ENCODE measurements around the gene MCU. TPM values are rescaled to one million over a fixed set of nuclear protein-coding genes. Genes with fewer than 3 reads are reported as not detected.
"Not testable (repeated sequence)": the region's sequence is repeated elsewhere in the genome, so short reads cannot be mapped to it uniquely, and the experiment has no call there.

MCU gene
- total RNA-seq, 1 experiment from 2014 or later = 11.1 TPM

DNA sequence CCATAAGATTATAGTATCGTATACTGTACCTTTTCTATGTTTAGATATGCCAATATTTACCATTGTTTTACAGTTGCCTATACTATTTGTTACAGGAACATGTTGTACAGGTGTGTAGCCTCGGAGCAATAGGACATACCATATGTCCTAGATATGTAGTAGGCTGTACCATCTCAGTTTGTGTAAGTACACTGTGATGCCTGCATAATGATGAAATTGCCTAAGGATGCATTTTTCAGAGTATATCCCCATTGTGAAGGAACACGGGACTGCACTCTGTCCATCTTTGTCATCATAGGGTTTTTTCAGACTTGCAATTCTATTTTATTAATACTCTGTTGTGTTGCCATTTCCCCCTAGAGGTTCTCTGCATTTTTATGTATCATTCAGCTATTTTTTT, 50.1 kb downstream of the MCU start:
- DNase-seq (ENCODE audit: low read depth, low spot score) = no peak
- in situ Hi-C loops (cut with HindIII; ENCODE audit: low pct_unique_long_range_greater_than_20kb, low sequenced_read_pairs) = no loop called here

DNA sequence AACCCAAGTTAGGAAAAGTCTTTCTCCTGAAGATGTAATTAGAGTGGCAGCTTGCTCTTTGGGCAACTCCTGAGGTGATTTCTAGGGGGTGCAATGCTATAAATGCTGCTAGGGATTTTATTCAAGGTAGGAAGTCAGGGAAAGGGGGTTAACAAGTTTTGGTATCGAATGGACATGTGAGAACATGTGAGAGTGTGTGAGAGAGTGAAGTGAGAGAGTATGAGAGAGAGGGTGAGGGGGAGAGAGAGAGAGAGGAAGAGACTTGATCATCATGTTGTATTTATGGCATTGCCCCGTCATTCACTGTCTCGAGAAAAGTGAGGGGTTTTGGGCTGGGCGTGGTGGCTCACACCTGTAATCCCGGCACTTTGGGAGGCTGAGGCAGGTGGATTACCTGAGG, 50.9 kb downstream of the MCU start:
- DNase-seq (ENCODE audit: low read depth, low spot score) = no peak
- in situ Hi-C loops (cut with HindIII; ENCODE audit: low pct_unique_long_range_greater_than_20kb, low sequenced_read_pairs) = no loop called here

DNA sequence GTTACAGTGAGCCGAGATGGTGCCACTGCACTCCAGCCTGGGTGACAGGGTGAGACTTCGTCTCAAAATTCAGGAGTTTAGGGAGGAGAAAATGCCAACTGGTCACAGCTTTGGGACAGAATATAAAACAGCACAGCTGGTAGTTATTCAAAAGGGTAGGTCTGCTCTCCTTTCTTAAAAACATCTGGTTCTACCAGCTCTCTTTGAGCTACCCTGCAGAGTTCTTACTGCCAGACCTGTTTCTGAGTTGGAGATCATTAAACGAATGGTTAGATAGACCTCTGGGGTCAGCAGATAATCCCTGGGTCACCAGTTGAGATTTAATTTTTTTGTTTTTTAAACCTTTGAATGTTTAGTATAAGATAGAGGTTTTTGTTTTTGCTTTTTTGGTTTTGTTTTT, 52.6 kb downstream of the MCU start:
- no peak for DNase-seq (ENCODE audit: low read depth, low spot score)
- in situ Hi-C loops (cut with HindIII; ENCODE audit: low pct_unique_long_range_greater_than_20kb, low sequenced_read_pairs) = no loop called here

DNA sequence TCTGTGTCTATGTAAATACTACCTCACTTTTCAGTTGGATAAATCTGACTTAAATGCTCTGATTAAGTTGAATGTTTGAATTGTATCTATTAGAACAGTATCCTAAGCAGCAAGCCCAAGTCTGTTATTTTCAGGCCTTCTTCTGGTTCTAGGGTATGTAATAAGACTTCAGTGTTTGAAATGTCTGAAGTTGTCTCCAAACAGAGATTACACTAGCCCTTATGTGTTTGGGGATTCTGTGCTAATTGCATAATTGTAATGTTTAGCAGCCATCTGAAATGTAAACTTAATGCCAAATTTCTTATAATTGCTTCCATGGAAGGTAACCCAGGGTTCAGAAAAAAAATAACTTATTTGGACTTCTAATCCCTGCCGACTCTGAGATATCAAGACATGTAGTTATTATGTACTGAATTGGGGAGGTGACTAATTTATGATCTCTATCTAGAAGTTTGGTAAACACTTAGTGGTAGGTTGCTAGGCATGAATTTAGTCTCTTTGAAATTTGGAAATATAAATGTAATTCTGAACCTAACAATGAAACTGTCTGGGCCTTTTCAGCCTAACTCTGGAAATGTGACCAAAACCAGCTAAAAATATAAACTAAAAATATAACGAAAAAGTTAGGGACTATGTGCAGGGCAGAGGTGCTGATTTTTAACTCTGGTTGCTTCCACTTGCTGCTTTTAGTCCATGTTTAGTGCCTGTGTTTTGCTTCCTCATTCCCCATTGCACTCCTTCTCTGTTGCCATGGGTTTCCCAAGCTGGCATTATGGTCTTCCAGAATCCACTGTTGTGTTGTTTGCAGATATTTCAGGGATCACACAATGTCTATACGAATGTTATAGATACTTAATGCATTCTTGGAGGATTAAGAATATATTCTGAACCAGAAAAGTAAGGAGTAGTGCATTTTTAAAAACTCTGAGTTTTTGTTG, 54.8 kb downstream of the MCU start:
- in situ Hi-C loops (cut with HindIII; ENCODE audit: low pct_unique_long_range_greater_than_20kb, low sequenced_read_pairs) = no loop called here
- DNase-seq (ENCODE audit: low read depth, low spot score) = no peak

DNA sequence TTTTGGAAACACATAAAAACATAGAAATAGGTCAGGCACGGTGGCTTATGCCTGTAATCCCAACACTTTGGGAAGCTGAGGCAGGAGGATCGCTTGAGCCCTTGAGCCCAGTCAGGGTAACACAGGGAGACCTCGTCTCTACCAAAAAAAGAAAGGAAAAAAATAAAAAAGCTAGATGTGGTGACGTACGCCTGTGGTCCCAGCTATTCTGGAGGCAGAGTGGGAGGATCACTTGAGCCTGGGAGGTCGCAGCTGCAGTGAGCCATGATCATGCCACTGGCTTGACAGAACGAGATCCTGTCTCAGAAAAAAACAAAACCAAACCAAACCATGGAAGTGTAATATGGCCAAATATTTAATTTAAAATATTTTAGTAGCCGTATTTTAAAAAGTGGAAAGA, 55.6 kb downstream of the MCU start:
- no peak for DNase-seq (ENCODE audit: low read depth, low spot score)
- in situ Hi-C loops (cut with HindIII; ENCODE audit: low pct_unique_long_range_greater_than_20kb, low sequenced_read_pairs) = no loop called here

DNA sequence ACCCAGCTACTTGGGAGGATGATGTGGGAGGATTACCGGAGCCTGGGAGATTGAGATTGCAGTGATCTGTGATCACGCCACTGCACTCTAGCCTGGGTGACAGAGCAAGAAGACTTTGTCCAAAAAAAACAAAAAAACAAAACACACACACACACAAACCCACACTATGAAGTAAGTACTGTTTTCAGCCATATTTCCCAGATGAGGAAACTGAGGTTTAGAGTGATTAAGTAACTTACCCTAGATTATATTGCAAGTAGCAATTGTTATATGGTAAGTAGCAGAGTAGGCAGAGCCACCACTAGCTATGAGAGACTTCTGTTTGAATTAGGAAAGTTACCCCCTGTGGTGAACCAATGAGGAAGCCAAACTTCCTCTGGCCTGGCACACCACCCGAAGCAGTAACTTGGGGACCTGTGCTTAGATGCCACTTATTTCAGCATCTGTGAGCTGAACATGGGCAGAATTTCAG, 61.9 kb downstream of the MCU start:
- no peak for DNase-seq (ENCODE audit: low read depth, low spot score)
- in situ Hi-C loops (cut with HindIII; ENCODE audit: low pct_unique_long_range_greater_than_20kb, low sequenced_read_pairs) = no loop called here

DNA sequence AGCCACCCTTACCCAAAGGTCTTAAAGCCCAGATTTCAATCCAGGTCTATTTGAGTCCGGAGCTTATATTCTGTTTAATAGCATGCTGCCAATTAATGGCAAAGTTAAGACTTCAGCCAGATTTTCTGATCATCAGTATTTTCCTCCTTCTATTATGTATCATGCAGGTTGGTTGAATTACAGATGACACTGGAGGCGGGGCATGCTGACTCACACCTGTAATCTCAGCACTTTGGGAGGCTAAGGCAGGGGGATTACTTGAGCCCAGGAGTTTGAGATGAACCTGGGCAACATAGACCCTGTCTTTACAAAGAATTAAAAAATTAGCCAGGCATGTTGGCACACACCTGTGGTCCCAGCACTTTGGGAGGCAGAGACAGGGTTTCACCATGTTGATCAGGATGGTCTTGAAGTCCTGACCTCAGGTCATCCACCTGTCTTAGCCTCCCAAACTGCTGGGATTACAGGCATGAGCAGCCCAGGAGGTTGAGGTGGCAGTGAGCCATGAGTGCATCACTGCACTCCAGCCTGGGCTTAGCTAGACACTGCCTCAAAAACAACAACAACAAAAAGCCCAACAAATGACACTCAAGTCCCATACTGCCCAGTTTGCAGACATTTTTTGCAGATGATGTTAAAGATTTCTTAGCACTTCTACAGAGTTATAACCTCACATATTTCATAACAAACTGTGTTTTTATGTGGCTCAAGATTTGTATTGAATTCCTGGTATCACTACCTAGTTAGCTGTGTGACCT, 62.5 kb downstream of the MCU start:
- in situ Hi-C loops (cut with HindIII; ENCODE audit: low pct_unique_long_range_greater_than_20kb, low sequenced_read_pairs) = no loop called here

DNA sequence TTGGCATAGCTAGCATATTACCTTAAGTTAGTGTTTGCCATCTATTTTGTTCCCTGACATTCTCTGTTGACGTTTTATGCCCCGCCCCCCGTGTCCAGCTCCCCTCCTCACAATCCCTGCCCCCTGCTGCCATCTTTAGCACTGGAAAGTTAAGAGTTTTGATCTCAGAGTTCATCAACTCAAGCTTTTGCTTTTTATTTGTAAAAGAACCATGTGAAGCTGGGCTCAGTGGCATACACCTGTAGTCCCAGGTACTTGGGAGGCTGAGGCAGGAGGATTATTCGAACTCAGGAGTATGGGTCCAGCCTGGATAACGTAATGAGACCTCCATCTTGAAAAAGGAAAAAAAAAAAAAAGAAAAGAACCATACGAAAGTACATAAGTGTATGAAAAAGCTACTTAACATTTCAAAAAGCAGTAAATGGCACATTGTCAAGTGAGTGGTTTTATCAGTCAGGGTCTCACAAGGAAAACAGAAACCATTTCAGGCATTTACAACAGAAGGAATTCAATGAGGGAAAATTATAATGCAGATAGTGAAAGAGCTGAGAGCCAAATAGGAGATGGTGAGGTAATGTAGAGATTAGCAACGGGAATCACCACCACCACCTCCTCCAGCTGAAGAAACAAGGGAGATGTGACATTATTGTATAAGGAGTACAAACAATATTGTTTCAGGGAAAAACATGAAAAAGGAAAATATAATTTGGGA, 64.9 kb downstream of the MCU start:
- in situ Hi-C loops (cut with HindIII; ENCODE audit: low pct_unique_long_range_greater_than_20kb, low sequenced_read_pairs) = no loop called here
- no peak for DNase-seq (ENCODE audit: low read depth, low spot score)

More for the DNA sequence above, 62.5 kb downstream of the MCU start:
- DNase-seq (ENCODE audit: low read depth, low spot score) = no peak

DNA sequence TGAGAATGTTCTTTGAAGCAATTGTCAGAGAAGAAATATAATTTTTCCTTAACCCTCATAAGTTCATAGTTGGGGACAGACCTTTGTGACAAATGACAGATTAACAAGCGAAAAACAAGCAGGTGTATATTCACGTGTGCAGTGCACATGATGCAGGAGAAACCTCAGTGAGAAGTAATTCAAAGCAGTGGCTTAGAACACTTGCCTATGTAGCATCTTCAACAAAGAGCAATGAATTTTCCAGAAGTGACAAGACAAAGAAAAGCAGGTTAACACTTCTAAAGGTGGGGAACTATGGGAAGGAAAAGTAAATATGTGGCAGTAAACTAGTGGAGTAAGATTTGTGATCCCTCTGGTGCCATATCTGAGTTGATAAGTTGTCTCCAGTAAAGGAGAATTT, 65.8 kb downstream of the MCU start:
- DNase-seq (ENCODE audit: low read depth, low spot score) = no peak
- in situ Hi-C loops (cut with HindIII; ENCODE audit: low pct_unique_long_range_greater_than_20kb, low sequenced_read_pairs) = no loop called here

DNA sequence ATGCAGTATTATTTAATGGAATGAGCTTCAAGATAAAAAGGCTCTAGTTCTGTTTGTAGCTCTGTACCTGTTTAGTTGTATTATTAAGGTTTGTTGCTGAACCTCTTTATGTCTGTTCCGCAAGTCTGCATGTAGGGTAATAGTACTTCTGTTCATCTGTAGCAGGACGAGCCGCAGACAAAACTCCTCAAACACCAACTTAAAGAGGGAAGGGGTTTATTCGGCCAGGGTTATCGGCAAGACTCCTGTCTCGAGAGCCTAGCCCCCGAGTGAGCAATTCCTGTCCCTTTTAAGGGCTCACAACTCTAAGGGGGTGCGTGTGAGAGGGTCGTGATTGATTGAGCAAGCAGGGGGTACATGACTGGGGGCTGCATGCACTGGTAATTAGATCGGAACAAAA, 67.0 kb downstream of the MCU start:
- in situ Hi-C loops (cut with HindIII; ENCODE audit: low pct_unique_long_range_greater_than_20kb, low sequenced_read_pairs); DNase-seq (ENCODE audit: low read depth, low spot score): not testable (repeated sequence)

DNA sequence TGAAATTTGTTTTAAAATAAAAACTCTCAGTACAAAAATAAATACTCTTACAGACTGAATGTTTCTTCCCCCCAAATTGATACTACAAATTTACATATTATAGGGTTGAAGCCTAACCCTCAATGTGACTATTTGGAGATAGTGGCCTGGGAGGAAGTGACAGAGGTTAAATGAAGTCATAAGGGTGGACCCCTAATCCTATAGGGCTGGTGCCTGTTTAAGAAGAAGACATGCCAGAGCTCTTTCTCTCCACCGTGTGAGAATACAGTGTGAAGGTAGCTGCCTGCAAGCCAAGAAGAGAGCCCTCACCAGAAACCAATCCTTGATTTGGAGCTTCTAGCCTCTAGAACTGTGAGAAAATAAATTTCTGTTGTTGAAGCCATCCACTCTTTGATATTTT, 67.6 kb downstream of the MCU start:
- in situ Hi-C loops (cut with HindIII; ENCODE audit: low pct_unique_long_range_greater_than_20kb, low sequenced_read_pairs) = no loop called here
- no peak for DNase-seq (ENCODE audit: low read depth, low spot score)

DNA sequence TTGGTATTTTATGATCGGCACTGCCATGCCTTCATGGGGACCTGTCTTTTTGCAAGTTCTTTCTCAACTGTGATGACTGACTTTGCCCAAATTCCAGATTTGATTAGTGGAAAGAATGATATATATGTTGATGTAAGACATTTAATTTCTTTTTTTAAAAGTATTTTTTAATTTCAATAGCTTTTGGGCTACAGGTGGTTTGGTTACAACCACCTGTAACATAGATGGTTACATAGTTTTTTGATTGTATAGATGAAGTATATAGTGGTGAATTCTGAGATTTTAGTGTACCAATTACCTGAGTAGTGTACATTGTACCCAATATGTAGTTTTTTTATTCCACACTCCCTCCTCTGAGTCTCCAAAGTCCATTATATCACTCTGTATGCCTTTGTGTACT, 69.6 kb downstream of the MCU start:
- in situ Hi-C loops (cut with HindIII; ENCODE audit: low pct_unique_long_range_greater_than_20kb, low sequenced_read_pairs) = no loop called here
- DNase-seq (ENCODE audit: low read depth, low spot score) = no peak

DNA sequence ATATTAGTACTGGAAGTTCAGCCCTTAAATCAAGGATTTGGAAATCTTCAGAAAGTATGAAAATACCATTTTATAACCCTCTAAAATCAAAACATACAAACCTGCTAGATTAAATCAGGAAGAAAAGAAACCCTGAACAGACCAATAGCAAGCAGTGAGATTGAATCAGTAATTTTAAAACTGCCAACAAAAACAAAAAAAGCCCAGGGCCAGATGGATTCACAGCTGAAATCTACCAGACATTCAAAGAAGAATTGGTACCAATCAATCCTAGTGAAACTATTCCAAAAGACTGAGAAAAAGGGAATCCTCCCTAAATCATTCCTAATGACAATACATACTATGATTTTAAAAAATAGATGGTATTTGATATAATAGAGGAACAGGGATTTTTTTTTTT, 70.1 kb downstream of the MCU start:
- in situ Hi-C loops (cut with HindIII; ENCODE audit: low pct_unique_long_range_greater_than_20kb, low sequenced_read_pairs) = no loop called here
- DNase-seq (ENCODE audit: low read depth, low spot score) = no peak

DNA sequence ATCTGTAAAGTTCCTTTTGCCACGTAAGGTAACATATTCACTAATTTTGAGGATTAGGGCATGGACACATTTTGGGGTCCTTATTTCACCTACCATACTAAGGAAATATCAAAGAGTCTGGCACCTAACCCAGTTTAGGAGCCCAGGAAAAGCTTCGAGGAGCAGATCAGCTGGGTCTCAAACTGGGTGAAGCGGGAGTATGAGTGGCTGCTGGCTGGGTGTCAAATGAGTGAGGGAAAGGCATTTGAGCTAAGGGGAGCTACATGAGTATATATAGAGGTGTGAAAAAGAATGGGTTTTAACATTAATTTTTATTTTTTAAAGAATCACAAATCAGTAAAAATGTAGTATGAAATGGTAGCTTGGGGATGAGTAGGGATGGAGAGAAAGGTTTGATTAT, 71.3 kb downstream of the MCU start:
- DNase-seq (ENCODE audit: low read depth, low spot score) = no peak
- in situ Hi-C loops (cut with HindIII; ENCODE audit: low pct_unique_long_range_greater_than_20kb, low sequenced_read_pairs) = no loop called here

DNA sequence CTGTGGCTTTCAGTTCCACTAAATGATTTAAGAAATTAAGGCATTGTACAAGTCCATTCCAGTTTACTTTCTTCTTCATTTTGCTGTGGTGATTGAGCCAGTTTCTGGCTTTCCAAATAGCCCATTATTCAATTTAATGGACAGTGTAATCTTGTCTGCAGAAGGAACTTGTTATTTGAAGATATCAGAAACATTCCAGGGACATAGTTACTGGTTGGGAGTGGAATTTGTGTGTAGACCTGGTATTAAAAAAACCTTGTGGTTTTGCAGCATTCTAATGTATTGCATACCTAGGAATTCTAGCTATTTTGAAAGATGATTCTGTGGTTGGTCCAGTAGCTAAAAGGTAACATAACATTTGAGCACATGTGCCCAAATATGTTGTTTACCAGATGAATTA, 72.2 kb downstream of the MCU start:
- in situ Hi-C loops (cut with HindIII; ENCODE audit: low pct_unique_long_range_greater_than_20kb, low sequenced_read_pairs) = no loop called here
- no peak for DNase-seq (ENCODE audit: low read depth, low spot score)

DNA sequence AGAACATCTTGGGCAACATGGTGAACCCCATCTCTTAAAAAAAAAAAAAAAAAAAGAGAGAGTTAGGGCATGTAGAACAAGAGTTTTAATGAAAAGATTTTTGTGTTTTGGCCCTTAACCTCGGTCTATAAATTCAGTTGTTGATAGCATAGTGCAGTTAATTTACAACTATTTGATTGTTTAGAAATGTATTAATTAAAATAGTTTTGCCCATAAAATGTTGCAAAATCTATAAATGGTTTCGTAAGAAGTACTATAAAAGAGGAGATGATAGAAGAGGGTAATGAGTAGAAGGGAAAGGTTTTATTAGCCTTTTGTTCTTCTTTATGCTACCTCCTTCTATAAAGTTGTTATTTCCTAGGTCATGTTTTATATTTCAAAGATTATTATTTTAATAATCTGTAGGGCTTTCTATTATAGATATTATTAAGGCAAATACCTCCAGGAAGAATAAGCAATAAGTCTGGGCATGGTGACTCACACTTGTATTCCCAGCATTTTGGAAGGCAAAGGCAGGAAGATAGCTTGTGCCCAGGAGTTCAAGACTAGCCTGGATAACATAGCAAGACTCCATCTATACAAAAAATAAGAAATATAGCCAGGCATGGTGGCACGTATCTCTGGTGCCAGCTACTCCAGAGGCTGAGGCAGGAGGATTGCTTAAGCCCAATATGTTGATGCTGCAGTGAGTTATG, 73.3 kb downstream of the MCU start:
- in situ Hi-C loops (cut with HindIII; ENCODE audit: low pct_unique_long_range_greater_than_20kb, low sequenced_read_pairs) = no loop called here
- DNase-seq (ENCODE audit: low read depth, low spot score) = no peak

DNA sequence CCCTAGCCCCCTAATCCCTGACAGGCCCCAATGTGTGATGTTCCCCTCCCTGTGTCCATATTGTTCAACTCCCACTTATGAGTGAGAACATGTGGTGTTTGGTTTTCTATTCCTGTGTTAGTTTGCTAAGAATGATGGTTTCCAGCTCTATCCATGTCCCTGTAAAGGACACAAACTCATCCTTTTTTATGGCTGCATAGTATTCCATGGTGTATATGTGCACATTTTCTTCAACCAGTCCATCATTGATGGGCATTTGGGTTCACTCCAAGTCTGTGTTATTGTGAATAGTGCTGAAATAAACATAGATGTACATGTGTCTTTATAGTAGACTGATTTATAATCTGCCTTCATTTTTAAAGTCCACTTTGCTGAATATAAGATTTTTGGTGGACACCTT, 79.3 kb downstream of the MCU start:
- DNase-seq (ENCODE audit: low read depth, low spot score); in situ Hi-C loops (cut with HindIII; ENCODE audit: low pct_unique_long_range_greater_than_20kb, low sequenced_read_pairs): not testable (repeated sequence)

DNA sequence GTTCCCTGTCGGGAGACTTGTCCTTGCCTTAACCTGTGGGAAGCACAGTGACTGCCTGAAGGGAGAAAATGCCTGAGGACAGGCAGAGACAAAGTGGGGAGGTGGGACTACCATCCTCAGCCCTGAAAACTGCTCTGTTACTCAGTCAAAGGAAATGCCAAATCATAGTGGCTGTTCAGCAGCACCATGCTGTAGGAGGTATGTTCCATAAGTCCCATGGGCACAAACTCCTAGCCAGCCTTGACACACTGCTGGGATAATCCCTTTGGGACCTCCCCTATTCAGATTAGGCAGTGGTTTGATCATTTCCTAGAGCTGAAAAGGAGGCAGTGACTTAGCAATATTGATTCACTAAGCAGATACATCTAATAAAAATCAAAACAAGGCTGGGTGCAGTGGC, 80.1 kb downstream of the MCU start:
- no peak for DNase-seq (ENCODE audit: low read depth, low spot score)
- in situ Hi-C loops (cut with HindIII; ENCODE audit: low pct_unique_long_range_greater_than_20kb, low sequenced_read_pairs) = no loop called here
